Esophagus squamous epithelium (tissue), 5 donors: ENCODE measurements around the gene SLC30A4. TPM values are rescaled to one million over a fixed set of nuclear protein-coding genes. Genes with fewer than 3 reads are reported as not detected.

ENCODE experiments used
- DNase-seq: peaks from one replicate; lab custom pipeline; 2025; lab: John Stamatoyannopoulos, UW
- H3K27ac ChIP-seq, 4 donors: fragments of 200-600 bp; sonication (generic); one replicate each; pipeline ENCODE4 v1.5.1; 2016 to 2019; ENCODE audit warnings: mild to moderate bottlenecking in 1 of 4
- H3K27me3 ChIP-seq, 4 donors: fragments of 200-600 bp; sonication (generic); 1 replicate in 3 of 4; 2 replicates in 1 of 4; pipeline versions ENCODE4 v1.5.1 to v1.6.0; 2017 to 2021; ENCODE audit warnings: antibody characterized with exemption in 1 of 4
- H3K36me3 ChIP-seq, 3 donors: fragments of 200-600 bp; sonication (generic); one replicate each; pipeline ENCODE4 v1.5.1; 2016 to 2019
- H3K4me1 ChIP-seq, 3 donors: fragments of 200-600 bp; sonication (generic); one replicate each; pipeline ENCODE4 v1.5.1; 2017 to 2019
- H3K4me3 ChIP-seq, 4 donors: fragments of 200-600 bp; sonication (generic); 1 replicate in 3 of 4; 2 replicates in 1 of 4; pipeline ENCODE4 v1.5.1; 2016 to 2019; ENCODE audit warnings: mild to moderate bottlenecking in 2 of 4, moderate library complexity in 1 of 4
- H3K9me3 ChIP-seq, 3 donors: fragments of 200-600 bp; sonication (generic); one replicate each; pipeline ENCODE4 v1.5.1; 2016 to 2019
- CTCF ChIP-seq, 6 experiments: fragments of 450-650 bp in 4 of 6; fragments of 200-600 bp in 2 of 6; sonication (generic) in 2 of 6; IDR thresholded peaks; one replicate each; pipeline ENCODE4 v1.5.1; 2016 to 2019; ENCODE audit warnings: antibody characterized with exemption in 6 of 6, mild to moderate bottlenecking in 4 of 6, moderate library complexity in 4 of 6
- POLR2A ChIP-seq, 4 donors: fragments of 450-650 bp; IDR thresholded peaks; one replicate each; pipeline ENCODE4 v1.6.1; 2017; ENCODE audit warnings: antibody characterized with exemption in 4 of 4, mild to moderate bottlenecking in 4 of 4, moderate library complexity in 3 of 4
- WGBS, 2 donors: methylation state at CpG; one replicate each; pipeline ENCODE4 v1.1.5; 2018; 5-methylcytosine and 5-hydroxymethylcytosine counted together
- intact Hi-C: fragments of 100-400 bp; cut with DNase I; formaldehyde crosslinking; loops from one replicate; pipeline ENCODE4 v1.15.0; 2022
- total RNA-seq, 4 donors: library from RNA; depleted of rRNA; stranded (reverse); fragments of >200 nt; gene quantifications; one replicate each; pipeline ENCODE4 v1.1.0, GENCODE V29; 2016
- donor health status: DM: yes; HTN: yes; CAD: no.

Gene SLC30A4
- total RNA-seq, 4 donors from 2014 or later, result 6.3 to 8.8 (median 7.4) TPM

- DNase-seq, result no peak
- Histone ChIP-seq H3K36me3 (no peaks in the 10 kb centered on the region), H3K4me3 (no peak overlapping the region), H3K27ac (no peak overlapping the region), H3K27me3 (no peaks in the 10 kb centered on the region), H3K4me1 (no peaks in the 10 kb centered on the region), H3K9me3 (no peaks in the 10 kb centered on the region)
- WGBS, 2 donors, result 74 to 76% methylated on average over 17 of the region's 17 CpGs
- no peak for TF ChIP-seq POLR2A (IDR thresholded peaks at IDR 0.05)
- no peak for TF ChIP-seq CTCF (IDR thresholded peaks at IDR 0.05)
- intact Hi-C loops, result no loop called here
These were observed 26.4 kb upstream of the SLC30A4 start for GRCh38 chr15:45548753-45549520.

- intact Hi-C loops, result no loop called here
- DNase-seq, result no peak
These were observed 24.2 kb upstream of the SLC30A4 start for GRCh38 chr15:45546789-45547188.

GRCh38 chr15:45544266-45545023 lies 21.9 kb upstream of the SLC30A4 start:
- no peaks in the 10 kb centered on the region for H3K4me1 ChIP-seq
- no peak for DNase-seq
- intact Hi-C loops, result no loop called here
- no peak for TF ChIP-seq POLR2A (IDR thresholded peaks at IDR 0.05)
- no peak for TF ChIP-seq CTCF (IDR thresholded peaks at IDR 0.05)
- H3K9me3 ChIP-seq, result no peaks in the 10 kb centered on the region
- no peak overlapping the region for H3K27ac ChIP-seq
- no peaks in the 10 kb centered on the region for H3K27me3 ChIP-seq
- no peak overlapping the region for H3K4me3 ChIP-seq
- 80 to 90% methylated on average over 4 of the region's 4 CpGs for WGBS, 2 donors
- no peaks in the 10 kb centered on the region for H3K36me3 ChIP-seq

More at GRCh38 chr15:45546789-45547188, 24.2 kb upstream of the SLC30A4 start:
- Histone ChIP-seq H3K9me3 (no peaks in the 10 kb centered on the region), H3K4me3 (no peak overlapping the region), H3K27ac (no peak overlapping the region), H3K4me1 (no peaks in the 10 kb centered on the region), H3K27me3 (no peaks in the 10 kb centered on the region), H3K36me3 (no peaks in the 10 kb centered on the region)
- 80 to 87% methylated on average over 7 of the region's 7 CpGs for WGBS, 2 donors
- TF ChIP-seq CTCF (IDR thresholded peaks at IDR 0.05) (no peak), POLR2A (IDR thresholded peaks at IDR 0.05) (no peak)

- no peaks in the 10 kb centered on the region for H3K36me3 ChIP-seq
- intact Hi-C loops, result no loop called here
- TF ChIP-seq POLR2A (IDR thresholded peaks at IDR 0.05), result no peak
- TF ChIP-seq CTCF (IDR thresholded peaks at IDR 0.05), result no peak
- 84 to 93% methylated on average over 3 of the region's 3 CpGs for whole genome bisulfite sequencing, 2 donors
- H3K27me3 ChIP-seq, result no peaks in the 10 kb centered on the region
- H3K4me3 ChIP-seq, result no peak overlapping the region
- H3K4me1 ChIP-seq, result no peaks in the 10 kb centered on the region
- no peak overlapping the region for H3K27ac ChIP-seq
- no peaks in the 10 kb centered on the region for H3K9me3 ChIP-seq
- no peak for DNase-seq
These were observed 20.5 kb upstream of the SLC30A4 start for GRCh38 chr15:45543051-45543450.

GRCh38 chr15:45540531-45540930 lies 18.0 kb upstream of the SLC30A4 start:
- TF ChIP-seq CTCF (IDR thresholded peaks at IDR 0.05) (no peak), POLR2A (IDR thresholded peaks at IDR 0.05) (no peak)
- intact Hi-C loops, result no loop called here
- 73 to 85% methylated on average over 1 of the region's 1 CpG for WGBS, 2 donors
- no peaks in the 10 kb centered on the region for H3K4me1 ChIP-seq
- no peaks in the 10 kb centered on the region for H3K27me3 ChIP-seq
- H3K36me3 ChIP-seq, result no peaks in the 10 kb centered on the region
- DNase-seq, result no peak
- no peak overlapping the region for H3K4me3 ChIP-seq
- no peaks in the 10 kb centered on the region for H3K9me3 ChIP-seq
- H3K27ac ChIP-seq, result no peak overlapping the region
